ENCODE measurements around the gene PAQR3. TPM values are rescaled to one million over a fixed set of nuclear protein-coding genes. Genes with fewer than 3 reads are reported as not detected.

Gene PAQR3
- total and polyA plus RNA-seq, 9 of the 15 experiments (the other 6 are each of a cell fraction or from before 2014, with no cell fraction given), result 10.7 to 77.1 (median 31.6) TPM

- TF ChIP-seq, protein P1, sequence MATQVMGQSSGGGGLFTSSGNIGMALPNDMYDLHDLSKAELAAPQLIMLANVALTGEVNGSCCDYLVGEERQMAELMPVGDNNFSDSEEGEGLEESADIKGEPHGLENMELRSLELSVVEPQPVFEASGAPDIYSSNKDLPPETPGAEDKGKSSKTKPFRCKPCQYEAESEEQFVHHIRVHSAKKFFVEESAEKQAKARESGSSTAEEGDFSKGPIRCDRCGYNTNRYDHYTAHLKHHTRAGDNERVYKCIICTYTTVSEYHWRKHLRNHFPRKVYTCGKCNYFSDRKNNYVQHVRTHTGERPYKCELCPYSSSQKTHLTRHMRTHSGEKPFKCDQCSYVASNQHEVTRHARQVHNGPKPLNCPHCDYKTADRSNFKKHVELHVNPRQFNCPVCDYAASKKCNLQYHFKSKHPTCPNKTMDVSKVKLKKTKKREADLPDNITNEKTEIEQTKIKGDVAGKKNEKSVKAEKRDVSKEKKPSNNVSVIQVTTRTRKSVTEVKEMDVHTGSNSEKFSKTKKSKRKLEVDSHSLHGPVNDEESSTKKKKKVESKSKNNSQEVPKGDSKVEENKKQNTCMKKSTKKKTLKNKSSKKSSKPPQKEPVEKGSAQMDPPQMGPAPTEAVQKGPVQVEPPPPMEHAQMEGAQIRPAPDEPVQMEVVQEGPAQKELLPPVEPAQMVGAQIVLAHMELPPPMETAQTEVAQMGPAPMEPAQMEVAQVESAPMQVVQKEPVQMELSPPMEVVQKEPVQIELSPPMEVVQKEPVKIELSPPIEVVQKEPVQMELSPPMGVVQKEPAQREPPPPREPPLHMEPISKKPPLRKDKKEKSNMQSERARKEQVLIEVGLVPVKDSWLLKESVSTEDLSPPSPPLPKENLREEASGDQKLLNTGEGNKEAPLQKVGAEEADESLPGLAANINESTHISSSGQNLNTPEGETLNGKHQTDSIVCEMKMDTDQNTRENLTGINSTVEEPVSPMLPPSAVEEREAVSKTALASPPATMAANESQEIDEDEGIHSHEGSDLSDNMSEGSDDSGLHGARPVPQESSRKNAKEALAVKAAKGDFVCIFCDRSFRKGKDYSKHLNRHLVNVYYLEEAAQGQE (IDR thresholded peaks at IDR 0.05; ENCODE audit: borderline replicate concordance), result peak; percentile 59; the same call in 1 of the 2 replicates
- TF ChIP-seq, protein P1 (CRISPR knock-in tag; IDR thresholded peaks at IDR 0.05; ENCODE audit: low read depth), result no peak
- TF ChIP-seq STAG1 (CRISPR knock-in tag; IDR thresholded peaks at IDR 0.05; ENCODE audit: borderline replicate concordance) (peak; percentile 85; the same call in 1 of the 2 replicates), FOXK2 (conservative IDR thresholded peaks at IDR 0.05 in 1 of 2, IDR thresholded peaks at IDR 0.05 in 1 of 2; ENCODE audit: low read depth in 2 of 2) (no peak), BRF1 (IDR thresholded peaks at IDR 0.05; ENCODE audit: borderline replicate concordance, extremely low read depth, insufficient read length) (no peak), TCF7L2 (IDR thresholded peaks at IDR 0.05; ENCODE audit: low read depth, low read length) (peak; percentile 63; the same call in 1 of the 2 replicates)
Observed at GRCh38 chr4:78953769-78954666, 14.8 kb upstream of the PAQR3 start (continued).

All from K562 (cell line).